Measurements from ENCODE around the gene NIP7. TPM values are rescaled to one million over a fixed set of nuclear protein-coding genes. Genes with fewer than 3 reads are reported as not detected.

NIP7 gene
- total and polyA plus RNA-seq, 2 experiments from 2014 or later = 19.5 to 23.5 TPM

DNA sequence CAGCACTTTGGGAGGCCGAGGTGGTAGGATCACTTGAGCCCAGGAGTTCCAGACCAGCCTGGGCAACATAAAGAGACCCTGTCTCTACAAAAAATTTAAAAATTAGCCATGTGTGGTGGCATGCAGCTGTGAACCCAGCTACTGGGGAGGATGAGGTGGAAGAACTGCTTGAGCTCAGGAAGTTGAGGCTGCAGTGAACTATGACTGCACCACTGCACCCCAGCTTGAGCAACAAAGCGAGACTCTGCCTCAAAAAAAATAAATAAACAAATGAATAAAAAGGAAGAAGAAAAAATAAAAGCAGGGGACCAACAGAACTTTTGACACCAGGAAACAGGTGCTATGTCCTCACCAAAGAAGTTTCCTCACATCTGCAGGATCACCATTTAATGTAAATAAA lies 32.0 kb downstream of the NIP7 start:
- Histone ChIP-seq H3K9me2 (replicated peaks; ENCODE audit: insufficient read depth) (no peaks in the 10 kb centered on the region), H3K9me3 (ENCODE audit: low read depth) (no peaks in the 10 kb centered on the region), H3K4me1 (ENCODE audit: insufficient read depth) (peaks cover 9% of the 10 kb centered on the region), H3K27ac (no peak overlapping the region), H4K20me1 (ENCODE audit: insufficient read depth, poor library complexity, severe bottlenecking) (peaks cover 5% of the 10 kb centered on the region), H3K4me2 (no peak overlapping the region), H3K79me2 (peaks cover 19% of the 10 kb centered on the region), H3K27me3 (no peaks in the 10 kb centered on the region), H3K4me3 (no peak overlapping the region), H3K36me3 (replicated peaks; ENCODE audit: insufficient read depth, low read depth) (no peaks in the 10 kb centered on the region), H2AFZ (no peak overlapping the region)
- no peak for TF ChIP-seq EZH2 (IDR thresholded peaks at IDR 0.05; ENCODE audit: borderline replicate concordance)
- no peak for TF ChIP-seq EZH2phosphoT487 (IDR thresholded peaks at IDR 0.05; ENCODE audit: low read depth, severe bottlenecking, unreplicated experiment)
- TF ChIP-seq, protein P1, sequence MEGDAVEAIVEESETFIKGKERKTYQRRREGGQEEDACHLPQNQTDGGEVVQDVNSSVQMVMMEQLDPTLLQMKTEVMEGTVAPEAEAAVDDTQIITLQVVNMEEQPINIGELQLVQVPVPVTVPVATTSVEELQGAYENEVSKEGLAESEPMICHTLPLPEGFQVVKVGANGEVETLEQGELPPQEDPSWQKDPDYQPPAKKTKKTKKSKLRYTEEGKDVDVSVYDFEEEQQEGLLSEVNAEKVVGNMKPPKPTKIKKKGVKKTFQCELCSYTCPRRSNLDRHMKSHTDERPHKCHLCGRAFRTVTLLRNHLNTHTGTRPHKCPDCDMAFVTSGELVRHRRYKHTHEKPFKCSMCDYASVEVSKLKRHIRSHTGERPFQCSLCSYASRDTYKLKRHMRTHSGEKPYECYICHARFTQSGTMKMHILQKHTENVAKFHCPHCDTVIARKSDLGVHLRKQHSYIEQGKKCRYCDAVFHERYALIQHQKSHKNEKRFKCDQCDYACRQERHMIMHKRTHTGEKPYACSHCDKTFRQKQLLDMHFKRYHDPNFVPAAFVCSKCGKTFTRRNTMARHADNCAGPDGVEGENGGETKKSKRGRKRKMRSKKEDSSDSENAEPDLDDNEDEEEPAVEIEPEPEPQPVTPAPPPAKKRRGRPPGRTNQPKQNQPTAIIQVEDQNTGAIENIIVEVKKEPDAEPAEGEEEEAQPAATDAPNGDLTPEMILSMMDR (IDR thresholded peaks at IDR 0.05; ENCODE audit: poor library complexity) = no peak
- 100% methylated on average over 2 of the region's 2 CpGs for WGBS (ENCODE audit: low lambda C conversion rate, missing lambda C conversion rate)
- no peak for DNase-seq (ENCODE audit: low spot score)

DNA sequence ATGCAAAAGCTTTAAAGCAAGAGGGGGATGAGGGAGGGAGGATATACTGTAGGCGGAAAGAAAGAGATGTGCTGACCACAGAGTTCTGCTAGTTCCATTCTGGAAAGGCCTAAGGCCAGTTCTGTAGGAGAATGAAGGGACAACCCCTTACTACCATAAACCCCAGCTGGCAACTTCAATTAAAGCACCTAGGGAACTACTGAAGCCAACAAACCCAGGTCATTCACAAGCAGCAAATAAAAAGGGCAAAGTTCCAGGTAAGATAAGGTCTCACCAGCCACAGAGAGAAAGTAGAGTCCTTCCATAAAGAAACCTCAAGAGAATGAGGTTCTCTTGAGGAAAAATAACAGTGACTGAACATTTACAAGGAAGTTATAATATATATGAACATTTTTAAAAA lies 33.4 kb downstream of the NIP7 start:
- peak; percentile 54 for DNase-seq (ENCODE audit: low spot score)
- TF ChIP-seq, protein P1 (IDR thresholded peaks at IDR 0.05; ENCODE audit: poor library complexity) = no peak
- TF ChIP-seq EZH2 (IDR thresholded peaks at IDR 0.05; ENCODE audit: borderline replicate concordance) (no peak), EZH2phosphoT487 (IDR thresholded peaks at IDR 0.05; ENCODE audit: low read depth, severe bottlenecking, unreplicated experiment) (no peak)
- Histone ChIP-seq H3K4me2 (no peak overlapping the region), H3K79me2 (peaks cover 19% of the 10 kb centered on the region), H3K9me2 (replicated peaks; ENCODE audit: insufficient read depth) (no peaks in the 10 kb centered on the region), H4K20me1 (ENCODE audit: insufficient read depth, poor library complexity, severe bottlenecking) (peaks cover 5% of the 10 kb centered on the region), H3K27me3 (no peaks in the 10 kb centered on the region), H2AFZ (no peak overlapping the region), H3K4me3 (no peak overlapping the region), H3K27ac (no peak overlapping the region), H3K36me3 (replicated peaks; ENCODE audit: insufficient read depth, low read depth) (no peaks in the 10 kb centered on the region), H3K4me1 (ENCODE audit: insufficient read depth) (peaks cover 9% of the 10 kb centered on the region), H3K9me3 (ENCODE audit: low read depth) (no peaks in the 10 kb centered on the region)
- WGBS (ENCODE audit: low lambda C conversion rate, missing lambda C conversion rate) = 73% methylated on average over 1 of the region's 1 CpG

DNA sequence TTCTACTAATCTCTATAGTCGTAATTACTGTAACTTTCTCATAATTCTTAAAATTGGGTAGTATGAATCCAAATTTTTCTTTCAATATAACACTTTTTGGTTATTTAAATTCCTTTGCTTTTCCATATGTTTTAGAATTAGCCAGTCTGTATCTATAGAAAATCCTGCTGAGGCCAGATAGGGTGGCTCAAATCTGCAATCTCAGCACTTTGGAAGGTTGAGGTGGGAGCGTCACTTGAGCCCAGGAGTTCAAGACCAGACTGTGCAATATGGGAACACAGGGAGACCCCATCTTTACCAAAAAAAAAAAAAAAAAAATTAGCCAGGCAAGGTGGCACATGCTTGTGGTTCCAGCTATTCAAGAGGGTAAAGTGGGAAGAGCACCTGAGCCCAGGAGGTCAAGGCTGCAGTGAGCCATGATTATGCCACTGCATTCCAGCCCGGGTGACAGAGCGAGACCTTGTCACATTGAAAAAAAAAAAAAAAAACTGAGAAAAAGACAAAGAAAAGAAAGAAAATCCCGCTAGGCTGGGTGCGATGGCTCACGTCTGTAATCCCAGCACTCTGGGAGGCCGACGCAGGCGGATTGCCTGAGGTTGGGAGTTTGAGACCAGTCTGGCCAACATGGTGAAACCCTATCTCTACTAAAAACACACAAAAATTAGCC lies 37.0 kb downstream of the NIP7 start:
- Histone ChIP-seq H3K27me3 (no peaks in the 10 kb centered on the region), H3K79me2 (peaks cover 24% of the 10 kb centered on the region), H2AFZ (no peak overlapping the region), H3K27ac (no peak overlapping the region), H4K20me1 (ENCODE audit: insufficient read depth, poor library complexity, severe bottlenecking) (peaks cover 5% of the 10 kb centered on the region), H3K9me3 (ENCODE audit: low read depth) (no peaks in the 10 kb centered on the region), H3K4me3 (no peak overlapping the region), H3K4me2 (no peak overlapping the region), H3K36me3 (replicated peaks; ENCODE audit: insufficient read depth, low read depth) (no peaks in the 10 kb centered on the region), H3K9me2 (replicated peaks; ENCODE audit: insufficient read depth) (no peaks in the 10 kb centered on the region), H3K4me1 (ENCODE audit: insufficient read depth) (peaks cover 9% of the 10 kb centered on the region)
- no peak for DNase-seq (ENCODE audit: low spot score)
- TF ChIP-seq, protein P1 (IDR thresholded peaks at IDR 0.05; ENCODE audit: poor library complexity) = no peak
- TF ChIP-seq EZH2phosphoT487 (IDR thresholded peaks at IDR 0.05; ENCODE audit: low read depth, severe bottlenecking, unreplicated experiment) = no peak
- TF ChIP-seq EZH2 (IDR thresholded peaks at IDR 0.05; ENCODE audit: borderline replicate concordance) = no peak
- WGBS (ENCODE audit: low lambda C conversion rate, missing lambda C conversion rate) = 97% methylated on average over 10 of the region's 10 CpGs
